Measurements from ENCODE around the gene SBK2.

The SBK2 gene

GRCh38 chr19:55484593-55485438, 52.1 kb downstream of the SBK2 start, which contains the start of gene NAT14:
Gene NAT14 (plus strand): TSS chr19:55485188. CDS start chr19:55485709, 521 bp downstream.
- FAIRE-seq: no peak

- FAIRE-seq: no peak
Measured at GRCh38 chr19:55483706-55484592, 53.0 kb downstream of the SBK2 start.

GRCh38 chr19:55482967-55483705, 53.8 kb downstream of the SBK2 start:
- FAIRE-seq: no peak

- no peak for FAIRE-seq
Measured at GRCh38 chr19:55482156-55482961, 54.6 kb downstream of the SBK2 start.

- no peak for FAIRE-seq
Measured at GRCh38 chr19:55481794-55482155, 55.2 kb downstream of the SBK2 start.

- no peak for FAIRE-seq
Measured at GRCh38 chr19:55481148-55481793, 55.7 kb downstream of the SBK2 start.

- FAIRE-seq: no peak
Measured at GRCh38 chr19:55479451-55480230, 57.3 kb downstream of the SBK2 start.

GRCh38 chr19:55479045-55479444, 57.9 kb downstream of the SBK2 start:
- FAIRE-seq: no peak

All from A204.1 (cell line).